IMR-90 (cell line): ENCODE measurements around the gene CA11. TPM values are rescaled to one million over a fixed set of nuclear protein-coding genes. Genes with fewer than 3 reads are reported as not detected.

Experiments
- ATAC-seq: fragments of 200-7000 bp; cut with Tn5 transposase; 2 replicates; pipeline ENCODE4 v1.9.1; 2020; ENCODE audit warnings: low read depth, mild to moderate bottlenecking, moderate library complexity
- BruUV-seq: library from RNA; stranded (reverse); fragments of 400-500 nt; replicated peaks from 2 replicates; lab custom pipeline; 2021; lab: Mats Ljungman, UMichigan
- CTCF ChIA-PET: fragments of 300-600 bp; formaldehyde crosslinking; extraction: SDS; loops from one replicate; lab custom pipeline; 2021; ENCODE audit warnings: antibody characterized with exemption; lab: Yijun Ruan, JAX
- POLR2A ChIA-PET: fragments of 300-600 bp; sonication (Branson Sonifier 250); formaldehyde crosslinking; loops from one replicate; lab custom pipeline; 2022; ENCODE audit warnings: antibody characterized with exemption; ENCODE audit not compliant: unreplicated experiment; lab: Charles Lee
- DNase-seq: peaks from one replicate; pipeline ENCODE4 v3.0.0; 2013
- H2AFZ ChIP-seq: replicated peaks from 2 replicates; pipeline ENCODE3; 2013; ENCODE audit warnings: low read length, mild to moderate bottlenecking; ENCODE audit not compliant: poor library complexity
- H2AK5ac ChIP-seq: 2 replicates; pipeline ENCODE4 v1.6.1; 2013; ENCODE audit warnings: low read depth, low read length, inconsistent platforms
- H2AK9ac ChIP-seq: replicated peaks from 2 replicates; pipeline ENCODE3; 2013; ENCODE audit warnings: mild to moderate bottlenecking, low read depth, low read length, moderate library complexity; ENCODE audit not compliant: poor library complexity
- H2BK120ac ChIP-seq: 2 replicates; pipeline ENCODE4 v1.6.1; 2013; ENCODE audit warnings: low read depth, low read length, inconsistent platforms
- H2BK15ac ChIP-seq: 3 replicates; pipeline ENCODE4 v1.6.1; 2013; ENCODE audit warnings: low read depth, low read length, inconsistent platforms
- H2BK20ac ChIP-seq: 2 replicates; pipeline ENCODE4 v1.6.1; 2013; ENCODE audit warnings: low read depth, mild to moderate bottlenecking, inconsistent platforms, low read length, moderate library complexity
- H2BK5ac ChIP-seq: 2 replicates; pipeline ENCODE4 v1.6.1; 2013; ENCODE audit warnings: mild to moderate bottlenecking, low read depth, low read length, inconsistent platforms; ENCODE audit not compliant: poor library complexity, severe bottlenecking
- H3K14ac ChIP-seq: replicated peaks from 2 replicates; pipeline ENCODE4 v1.6.1; 2013; ENCODE audit warnings: low read depth, low read length, inconsistent platforms
- H3K18ac ChIP-seq: 2 replicates; pipeline ENCODE4 v1.6.1; 2013; ENCODE audit warnings: low read depth, low read length, control low read depth
- H3K23ac ChIP-seq: 2 replicates; pipeline ENCODE4 v1.6.1; 2013; ENCODE audit warnings: low read depth, low read length, inconsistent platforms
- H3K27ac ChIP-seq: 2 replicates; pipeline ENCODE4 v1.5.1; 2013; ENCODE audit warnings: mild to moderate bottlenecking, control low read depth, low read length; ENCODE audit not compliant: insufficient read depth
- H3K27me3 ChIP-seq: 2 replicates; pipeline ENCODE4 v1.6.1; 2013; ENCODE audit warnings: low read length; ENCODE audit not compliant: control insufficient read depth, insufficient read depth
- H3K36me3 ChIP-seq: 2 replicates; pipeline ENCODE4 v1.6.1; 2013; ENCODE audit warnings: low read length, mixed read lengths; ENCODE audit not compliant: control insufficient read depth, insufficient read depth
- H3K4ac ChIP-seq: 2 replicates; pipeline ENCODE4 v1.6.1; 2013; ENCODE audit warnings: low read depth, low read length, inconsistent platforms
- H3K4me1 ChIP-seq: 2 replicates; pipeline ENCODE4 v1.6.1; 2013; ENCODE audit warnings: low read length, mixed read lengths; ENCODE audit not compliant: control insufficient read depth, insufficient read depth
- H3K4me2 ChIP-seq: 2 replicates; pipeline ENCODE4 v1.6.1; 2013; ENCODE audit warnings: low read depth, mild to moderate bottlenecking, control low read depth, low read length, moderate library complexity
- H3K4me3 ChIP-seq: 2 replicates; pipeline ENCODE4 v1.5.1; 2013; ENCODE audit warnings: low read depth, mild to moderate bottlenecking, control low read depth, low read length, moderate library complexity; ENCODE audit not compliant: insufficient read depth
- H3K56ac ChIP-seq: 2 replicates; pipeline ENCODE4 v1.6.1; 2013; ENCODE audit warnings: low read length, inconsistent platforms; ENCODE audit not compliant: insufficient read depth; ENCODE audit errors: extremely low read depth
- H3K79me1 ChIP-seq, 2 experiments: 2 replicates each; pipeline ENCODE4 v1.6.1; 2013; ENCODE audit warnings: low read length in 2 of 2, inconsistent platforms in 1 of 2, low read depth in 1 of 2
- H3K9ac ChIP-seq: 2 replicates; pipeline ENCODE4 v1.6.1; 2013; ENCODE audit warnings: low read depth, low read length, control low read depth
- H3K9me1 ChIP-seq: 2 replicates; pipeline ENCODE4 v1.6.1; 2013; ENCODE audit warnings: low read length, inconsistent platforms; ENCODE audit not compliant: insufficient read depth
- H3K9me3 ChIP-seq: 2 replicates; pipeline ENCODE4 v1.6.1; 2013; ENCODE audit warnings: low read length; ENCODE audit not compliant: control insufficient read depth, insufficient read depth
- H4K20me1 ChIP-seq: 2 replicates; pipeline ENCODE4 v1.6.1; 2013; ENCODE audit warnings: low read length, inconsistent platforms; ENCODE audit not compliant: insufficient read depth
- H4K5ac ChIP-seq: 2 replicates; pipeline ENCODE4 v1.6.1; 2013; ENCODE audit warnings: mild to moderate bottlenecking, low read depth, low read length, control low read depth
- H4K8ac ChIP-seq, 2 experiments: 2 replicates each; pipeline ENCODE4 v1.6.1; 2013; ENCODE audit warnings: low read depth in 2 of 2, low read length in 2 of 2, control low read depth in 1 of 2, inconsistent platforms in 1 of 2
- H4K91ac ChIP-seq: 2 replicates; pipeline ENCODE4 v1.6.1; 2013; ENCODE audit warnings: low read depth, low read length, inconsistent platforms; ENCODE audit not compliant: insufficient read depth
- BHLHE40 ChIP-seq: fragments of 150-350 bp; IDR thresholded peaks from 2 replicates; pipeline ENCODE4 v1.6.1; 2016; ENCODE audit warnings: mild to moderate bottlenecking, low read depth, low read length
- CEBPB ChIP-seq: IDR thresholded peaks from 2 replicates; pipeline ENCODE4 v1.6.1; 2012; ENCODE audit warnings: low read depth, low read length, improper control_type of control experiment
- CHD1 ChIP-seq: IDR thresholded peaks from 2 replicates; pipeline ENCODE4 v1.6.1; 2012; ENCODE audit warnings: low read depth, low read length, improper control_type of control experiment
- FOS ChIP-seq: fragments of 150-350 bp; IDR thresholded peaks from 2 replicates; pipeline ENCODE4 v1.6.1; 2016; ENCODE audit warnings: low read depth, low read length
- MAFK ChIP-seq: IDR thresholded peaks from 2 replicates; pipeline ENCODE4 v1.6.1; 2012; ENCODE audit warnings: low read depth, low read length, improper control_type of control experiment
- MAZ ChIP-seq: IDR thresholded peaks from 2 replicates; pipeline ENCODE4 v1.6.1; 2012; ENCODE audit warnings: low read depth, mild to moderate bottlenecking, low read length, improper control_type of control experiment, moderate library complexity, borderline replicate concordance
- MXI1 ChIP-seq: IDR thresholded peaks from 2 replicates; pipeline ENCODE4 v1.6.1; 2012; ENCODE audit warnings: low read depth, mild to moderate bottlenecking, low read length, moderate library complexity, borderline replicate concordance
- NFE2L2 ChIP-seq: fragments of 150-350 bp; IDR thresholded peaks from 2 replicates; pipeline ENCODE4 v1.6.1; 2016; ENCODE audit warnings: low read depth, mild to moderate bottlenecking, low read length
- POLR2A ChIP-seq: IDR thresholded peaks from 2 replicates; pipeline ENCODE4 v1.6.1; 2012; ENCODE audit warnings: mild to moderate bottlenecking, low read depth, low read length
- RAD21 ChIP-seq: IDR thresholded peaks from 2 replicates; pipeline ENCODE4 v1.6.1; 2012; ENCODE audit warnings: low read length, improper control_type of control experiment
- RCOR1 ChIP-seq: IDR thresholded peaks from 2 replicates; pipeline ENCODE4 v1.6.1; 2012; ENCODE audit warnings: mild to moderate bottlenecking, low read length, improper control_type of control experiment; ENCODE audit not compliant: insufficient replicate concordance
- RFX5 ChIP-seq: IDR thresholded peaks from 2 replicates; pipeline ENCODE4 v1.8.0; 2012; ENCODE audit warnings: low read depth, mild to moderate bottlenecking, low read length, moderate library complexity
- SMC3 ChIP-seq: fragments of 150-350 bp; IDR thresholded peaks from 2 replicates; pipeline ENCODE4 v1.6.1; 2016; ENCODE audit warnings: low read depth, mild to moderate bottlenecking, antibody characterized with exemption, low read length, moderate library complexity
- WGBS, 2 experiments: methylation state at CpG; one replicate each; pipeline versions ENCODE4 v1.1.5 to v1.1.7; 2013; ENCODE audit warnings: missing lambda C conversion rate in 2 of 2; ENCODE audit not compliant: insufficient read length in 1 of 2; ENCODE audit errors: extremely low coverage in 2 of 2; 5-methylcytosine and 5-hydroxymethylcytosine counted together
- dilution Hi-C: fragments of 300-500 bp; cut with HindIII; formaldehyde crosslinking; loops from one replicate; pipeline ENCODE4 v1.14.3; 2018; ENCODE audit warnings: low sequenced_read_pairs; ENCODE audit not compliant: unreplicated experiment
- in situ Hi-C: fragments of 300-500 bp; cut with MboI; formaldehyde crosslinking; loops from 3 replicates; pipeline ENCODE4 v1.14.3; 2019; ENCODE audit warnings: low sequenced_read_pairs, inconsistent platforms, mixed read lengths
- intact Hi-C: fragments of 100-400 bp; cut with micrococcal nuclease; formaldehyde crosslinking; loops from 2 replicates; pipeline ENCODE4 v1.10.0; 2022
- polyA plus RNA-seq, 3 experiments: library from polyadenylated mRNA; depleted of rRNA; stranded (reverse); fragments of >200 nt; gene quantifications; 2 replicates each; pipeline ENCODE4 v1.2.3, GENCODE V29; 2012; ENCODE audit warnings: low replicate concordance in 1 of 3
- total RNA-seq: library from RNA; depleted of rRNA; stranded (reverse); fragments of >200 nt; gene quantifications from 2 replicates; pipeline ENCODE4 v1.2.3, GENCODE V29; 2012
- TF ChIP-seq, protein P1 (sequence below): fragments of 150-350 bp; IDR thresholded peaks from 2 replicates; pipeline ENCODE4 v1.6.1; 2016; ENCODE audit warnings: low read depth, mild to moderate bottlenecking, low read length, moderate library complexity, borderline replicate concordance
- TF ChIP-seq, protein P2 (sequence below): fragments of 150-350 bp; IDR thresholded peaks from 2 replicates; pipeline ENCODE4 v1.6.1; 2017; ENCODE audit warnings: mild to moderate bottlenecking, antibody characterized with exemption, low read length, low read depth
- TF ChIP-seq, protein P3 (sequence below): conservative IDR thresholded peaks from 2 replicates; pipeline ENCODE4 v1.5.1; 2012; ENCODE audit warnings: mild to moderate bottlenecking, low read depth, low read length, improper control_type of control experiment

Gene CA11
- total and polyA plus RNA-seq, 2 of the 4 experiments (the other 2 are of a cell fraction), result 1.3 to 2.9 TPM

DNA sequence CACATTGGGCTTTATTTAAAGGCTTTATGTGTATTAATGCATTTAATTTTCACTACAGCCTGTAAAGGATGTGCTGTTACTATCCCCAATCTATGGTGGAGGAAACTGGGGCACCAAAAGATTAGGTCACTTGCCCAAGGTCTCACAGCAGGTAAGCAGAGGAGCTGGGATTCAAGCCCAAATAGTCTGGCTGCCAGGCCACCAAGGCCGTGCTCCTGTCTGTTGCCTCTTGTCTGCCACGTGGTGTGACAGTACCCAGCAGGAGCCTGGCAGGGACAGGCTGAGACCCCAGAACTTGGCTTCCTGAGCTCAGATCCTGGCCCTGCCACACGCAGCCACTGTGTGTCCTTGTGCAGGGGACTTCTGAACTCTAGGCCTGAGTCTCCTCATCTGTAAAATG lies 22.3 kb upstream of the CA11 start:
- Histone ChIP-seq H3K14ac (no peak overlapping the region), H3K4ac (no peak overlapping the region), H2AFZ (no peak overlapping the region), H3K4me1 (no peaks in the 10 kb centered on the region), H2BK5ac (no peak overlapping the region), H2AK9ac (no peak overlapping the region), H3K56ac (no peak overlapping the region), H3K27me3 (peaks cover 5% of the 10 kb centered on the region), H2BK20ac (no peak overlapping the region), H3K23ac (no peak overlapping the region), H3K4me2 (no peak overlapping the region), H3K9me3 (no peaks in the 10 kb centered on the region), H3K4me3 (no peak overlapping the region), H4K20me1 (no peaks in the 10 kb centered on the region), H4K91ac (no peak overlapping the region), H3K9ac (no peak overlapping the region), H3K79me1 (no peaks in the 10 kb centered on the region), H4K5ac (no peak overlapping the region), H2BK15ac (no peak overlapping the region), H2BK120ac (no peak overlapping the region), H4K8ac (no peak overlapping the region), H3K9me1 (no peaks in the 10 kb centered on the region), H3K18ac (no peak overlapping the region), H3K36me3 (no peaks in the 10 kb centered on the region), H2AK5ac (no peak overlapping the region), H3K27ac (no peak overlapping the region)
- no peak for ATAC-seq
- 59% methylated on average over 3 of the region's 3 CpGs; no CpG with 5 or more reads in 1 of the 2 experiments for WGBS, 2 experiments
- intact Hi-C loops, result no loop called here
- POLR2A ChIA-PET, result no interaction called here
- dilution Hi-C loops, result no loop called here
- DNase-seq, result no peak
- no TSS peak for BruUV-seq
- in situ Hi-C loops, result no loop called here
- CTCF ChIA-PET, result no interaction called here
- TF ChIP-seq RCOR1 (no peak), CHD1 (no peak), POLR2A (no peak), NFE2L2 (no peak), MAFK (no peak), FOS (no peak), RFX5 (no peak), BHLHE40 (no peak), RAD21 (no peak), SMC3 (no peak), CEBPB (no peak), MAZ (no peak), MXI1 (no peak)
- TF ChIP-seq, protein P1, sequence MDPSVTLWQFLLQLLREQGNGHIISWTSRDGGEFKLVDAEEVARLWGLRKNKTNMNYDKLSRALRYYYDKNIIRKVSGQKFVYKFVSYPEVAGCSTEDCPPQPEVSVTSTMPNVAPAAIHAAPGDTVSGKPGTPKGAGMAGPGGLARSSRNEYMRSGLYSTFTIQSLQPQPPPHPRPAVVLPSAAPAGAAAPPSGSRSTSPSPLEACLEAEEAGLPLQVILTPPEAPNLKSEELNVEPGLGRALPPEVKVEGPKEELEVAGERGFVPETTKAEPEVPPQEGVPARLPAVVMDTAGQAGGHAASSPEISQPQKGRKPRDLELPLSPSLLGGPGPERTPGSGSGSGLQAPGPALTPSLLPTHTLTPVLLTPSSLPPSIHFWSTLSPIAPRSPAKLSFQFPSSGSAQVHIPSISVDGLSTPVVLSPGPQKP, result no peak
- TF ChIP-seq, protein P2, sequence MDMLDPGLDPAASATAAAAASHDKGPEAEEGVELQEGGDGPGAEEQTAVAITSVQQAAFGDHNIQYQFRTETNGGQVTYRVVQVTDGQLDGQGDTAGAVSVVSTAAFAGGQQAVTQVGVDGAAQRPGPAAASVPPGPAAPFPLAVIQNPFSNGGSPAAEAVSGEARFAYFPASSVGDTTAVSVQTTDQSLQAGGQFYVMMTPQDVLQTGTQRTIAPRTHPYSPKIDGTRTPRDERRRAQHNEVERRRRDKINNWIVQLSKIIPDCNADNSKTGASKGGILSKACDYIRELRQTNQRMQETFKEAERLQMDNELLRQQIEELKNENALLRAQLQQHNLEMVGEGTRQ, result no peak
- TF ChIP-seq, protein P3, sequence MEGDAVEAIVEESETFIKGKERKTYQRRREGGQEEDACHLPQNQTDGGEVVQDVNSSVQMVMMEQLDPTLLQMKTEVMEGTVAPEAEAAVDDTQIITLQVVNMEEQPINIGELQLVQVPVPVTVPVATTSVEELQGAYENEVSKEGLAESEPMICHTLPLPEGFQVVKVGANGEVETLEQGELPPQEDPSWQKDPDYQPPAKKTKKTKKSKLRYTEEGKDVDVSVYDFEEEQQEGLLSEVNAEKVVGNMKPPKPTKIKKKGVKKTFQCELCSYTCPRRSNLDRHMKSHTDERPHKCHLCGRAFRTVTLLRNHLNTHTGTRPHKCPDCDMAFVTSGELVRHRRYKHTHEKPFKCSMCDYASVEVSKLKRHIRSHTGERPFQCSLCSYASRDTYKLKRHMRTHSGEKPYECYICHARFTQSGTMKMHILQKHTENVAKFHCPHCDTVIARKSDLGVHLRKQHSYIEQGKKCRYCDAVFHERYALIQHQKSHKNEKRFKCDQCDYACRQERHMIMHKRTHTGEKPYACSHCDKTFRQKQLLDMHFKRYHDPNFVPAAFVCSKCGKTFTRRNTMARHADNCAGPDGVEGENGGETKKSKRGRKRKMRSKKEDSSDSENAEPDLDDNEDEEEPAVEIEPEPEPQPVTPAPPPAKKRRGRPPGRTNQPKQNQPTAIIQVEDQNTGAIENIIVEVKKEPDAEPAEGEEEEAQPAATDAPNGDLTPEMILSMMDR, result no peak
